Measurements from ENCODE around the gene SH3RF3.

The SH3RF3 gene

GRCh38 chr2:109139865-109140396 is 10.9 kb downstream of the SH3RF3 start:
- DNase-seq, result no peak

DNA sequence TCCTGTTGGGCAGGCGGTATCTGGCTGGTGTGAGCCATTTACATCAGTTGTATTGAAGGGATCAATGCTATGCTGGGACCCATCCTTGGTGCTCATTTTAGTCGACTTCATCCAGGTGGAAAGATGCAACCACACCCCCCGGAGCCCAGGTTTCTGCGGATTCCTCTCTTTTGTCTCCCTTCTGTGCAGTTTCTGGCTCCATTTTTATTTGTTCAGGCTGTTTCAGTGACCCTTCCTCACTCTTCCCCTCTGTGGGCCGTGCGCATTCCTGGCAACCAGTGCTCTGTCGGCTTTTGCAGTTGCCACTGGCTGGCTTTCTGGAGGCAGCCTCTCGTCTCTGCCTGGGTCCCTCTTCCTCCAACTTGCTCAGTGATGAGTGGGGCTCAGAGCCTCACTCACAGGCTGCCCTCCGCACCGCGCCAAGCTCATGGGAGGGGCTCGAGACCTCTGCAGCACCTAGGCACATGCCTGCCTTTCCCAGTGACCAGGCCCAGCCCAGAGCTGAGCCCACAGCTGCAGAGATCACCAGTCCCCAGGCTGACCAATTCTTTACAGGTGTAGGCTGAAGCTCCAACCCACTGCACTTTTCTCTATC is 12.1 kb downstream of the SH3RF3 start:
- DNase-seq, result no peak

DNA sequence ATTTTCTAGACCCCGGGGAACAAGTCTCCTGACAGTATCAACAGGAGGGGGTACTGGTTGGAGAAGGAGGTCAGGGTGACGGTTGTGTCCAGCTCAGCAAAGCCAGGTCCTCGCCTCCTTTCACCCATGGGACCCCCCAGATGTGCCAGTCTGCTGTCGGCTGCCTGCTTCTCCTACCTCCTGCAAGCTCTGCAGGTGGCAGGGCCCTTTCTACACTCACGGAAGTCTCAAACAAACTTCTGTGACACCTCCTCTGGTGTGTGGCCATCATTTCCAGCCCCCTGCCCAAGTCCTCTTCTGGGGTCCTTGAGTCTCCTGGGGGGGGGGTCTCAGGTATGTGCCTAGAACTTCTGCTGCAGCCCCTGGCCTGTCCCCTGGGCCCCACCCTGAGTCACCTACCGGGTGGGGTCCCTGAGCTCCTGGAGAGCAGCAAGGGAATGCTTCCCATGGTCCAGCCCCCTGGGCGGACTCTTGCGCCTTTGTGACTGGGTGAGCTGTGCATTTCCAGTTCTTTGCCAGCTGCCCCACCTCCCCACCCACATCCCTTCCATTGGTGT is 12.8 kb downstream of the SH3RF3 start:
- DNase-seq, result no peak

DNA sequence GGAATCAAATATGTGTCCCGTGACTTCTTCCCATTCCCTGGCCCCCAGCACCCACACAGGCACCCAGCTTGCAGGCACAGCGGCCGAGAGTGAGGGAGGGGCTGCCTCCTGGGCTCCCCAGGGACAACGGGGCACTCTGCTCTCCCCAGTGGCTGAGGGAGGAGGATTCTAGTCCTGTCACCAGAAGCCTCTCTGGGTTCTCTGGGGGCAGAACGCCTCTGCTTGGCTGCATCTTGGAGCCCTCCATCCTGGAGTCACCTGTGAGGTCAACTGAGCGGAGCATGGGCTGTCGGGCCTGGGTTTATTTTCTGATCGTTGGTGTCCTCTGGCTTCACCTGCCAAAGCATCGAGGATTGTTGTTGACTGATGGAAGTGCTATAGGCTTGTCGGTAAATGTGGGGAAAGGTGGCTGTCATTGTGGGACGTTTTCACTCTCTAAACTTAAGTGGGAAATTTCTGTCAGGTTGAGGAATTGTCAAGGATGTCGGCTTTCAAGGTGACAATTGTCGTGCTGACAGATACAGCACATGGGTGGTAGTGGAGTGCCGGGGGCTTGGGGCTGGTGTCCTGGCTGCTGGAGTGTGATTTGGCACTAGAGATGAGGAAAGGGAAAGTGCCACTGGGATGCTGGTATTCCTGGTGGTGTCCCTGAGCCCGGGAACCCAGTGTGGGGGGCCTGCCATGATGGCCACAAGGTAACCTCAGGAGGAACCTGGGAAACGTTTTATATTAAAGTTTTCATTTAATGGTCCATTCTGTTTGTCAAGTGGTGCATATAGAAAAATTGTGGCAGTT is 13.6 kb downstream of the SH3RF3 start:
- DNase-seq, result no peak

- no peak for DNase-seq
Observed at GRCh38 chr2:109143214-109144187, 14.5 kb downstream of the SH3RF3 start.

GRCh38 chr2:109144271-109144670 is 15.3 kb downstream of the SH3RF3 start:
- DNase-seq, result no peak

- DNase-seq, result no peak
Observed at GRCh38 chr2:109144721-109145120, 15.7 kb downstream of the SH3RF3 start.

DNA sequence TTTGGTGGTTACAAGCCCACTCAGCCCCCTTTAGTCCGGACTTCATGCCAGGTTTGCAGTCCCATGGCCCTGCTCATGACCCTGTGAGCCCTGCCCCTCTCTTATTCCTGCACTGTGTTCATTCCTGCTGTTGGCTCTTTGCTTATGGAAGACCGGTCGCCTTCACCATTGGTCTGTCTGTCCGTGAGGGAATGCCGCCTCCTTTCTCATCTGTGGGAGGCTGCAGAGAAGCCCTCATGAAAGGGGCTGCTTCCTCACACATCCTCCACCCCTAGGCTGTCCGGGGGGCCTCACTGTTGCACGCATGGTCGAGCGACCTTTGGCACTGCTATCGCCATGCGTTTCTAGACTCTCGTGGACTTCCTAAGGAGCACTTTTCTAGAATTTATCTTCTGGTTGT is 16.3 kb downstream of the SH3RF3 start:
- no peak for DNase-seq

GRCh38 chr2:109147405-109147804 is 18.4 kb downstream of the SH3RF3 start:
- no peak for DNase-seq

DNA sequence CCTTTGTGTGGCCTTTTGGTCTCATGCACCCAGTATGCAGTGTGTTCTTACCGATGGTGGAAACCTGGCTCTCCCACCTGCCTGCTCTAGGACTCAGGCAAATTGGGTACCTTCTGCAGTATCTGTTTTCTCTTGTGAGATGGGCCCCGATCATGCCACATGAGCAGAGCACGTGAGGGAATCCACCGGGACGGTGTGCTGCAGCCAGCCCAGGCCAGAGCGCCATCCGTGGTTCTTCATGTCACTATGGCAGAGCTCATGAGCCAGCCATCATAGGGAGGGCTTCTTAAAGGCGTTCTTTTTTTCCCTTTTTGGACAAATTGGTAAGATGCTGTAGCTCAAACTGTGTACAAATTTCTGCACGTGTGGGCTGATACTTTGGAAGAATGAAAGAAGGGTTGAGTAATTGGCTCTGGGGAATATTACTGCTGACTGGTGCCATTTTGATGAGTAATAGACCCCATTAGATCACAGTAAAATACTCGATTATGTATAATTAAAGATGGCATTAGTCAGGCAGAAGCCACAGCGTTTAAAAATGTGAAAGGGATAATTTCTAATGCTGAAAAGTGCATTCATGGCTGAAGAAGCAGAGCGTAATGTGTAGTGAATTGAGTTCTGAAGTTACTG is 19.2 kb downstream of the SH3RF3 start:
- no peak for DNase-seq

DNA sequence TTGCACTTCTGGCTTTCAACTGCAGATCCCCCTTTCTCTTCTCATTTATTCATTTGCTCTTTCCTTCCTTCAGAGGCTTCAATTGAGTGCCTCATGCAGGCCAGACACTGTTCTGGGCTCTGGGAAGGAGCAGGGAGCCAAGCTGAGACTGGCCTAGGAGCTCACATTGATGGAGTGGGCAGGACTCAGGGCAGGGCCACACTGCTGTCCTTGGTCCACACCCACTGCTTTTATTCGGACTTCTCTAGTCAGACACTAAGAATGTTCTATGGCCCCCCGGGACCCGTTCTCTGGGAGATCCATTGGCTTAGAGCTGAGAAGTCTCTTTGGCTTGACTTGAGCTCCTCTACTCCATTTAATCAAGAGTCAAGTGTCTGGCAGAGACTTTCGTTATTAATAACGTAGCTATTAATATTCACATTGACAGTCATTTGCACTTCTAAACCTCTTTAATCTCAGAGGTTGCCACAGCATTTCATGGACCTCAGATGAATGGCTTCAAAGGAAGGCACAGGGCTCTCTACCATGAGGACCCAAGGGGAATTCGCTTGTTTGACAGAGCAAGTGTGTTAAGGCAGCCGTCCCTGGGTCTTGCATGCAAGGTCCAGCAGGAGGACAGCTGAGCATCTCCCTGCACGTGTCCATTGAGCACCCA is 20.1 kb downstream of the SH3RF3 start:
- no peak for DNase-seq

- no peak for DNase-seq
Observed at GRCh38 chr2:109150559-109150958, 21.6 kb downstream of the SH3RF3 start.

DNA sequence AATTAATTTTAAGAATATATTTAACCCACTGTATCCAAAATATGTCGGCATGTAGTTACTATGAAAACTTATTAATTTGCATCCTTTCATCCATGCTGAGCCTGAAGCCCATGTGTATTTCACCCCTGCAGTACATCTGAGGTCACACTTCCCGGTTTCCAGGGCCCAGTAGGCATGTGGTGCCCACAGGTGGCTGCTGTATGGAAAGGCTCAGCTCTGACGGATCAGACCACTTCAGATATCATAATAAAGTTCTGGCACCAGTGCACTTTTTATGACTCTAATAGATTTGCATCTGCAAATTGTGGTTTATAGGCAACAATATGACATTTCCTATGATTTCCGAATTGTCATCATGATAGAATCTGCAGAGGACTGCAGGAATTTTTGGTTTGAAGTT is 22.5 kb downstream of the SH3RF3 start:
- no peak for DNase-seq

GRCh38 chr2:109153005-109153784 is 24.2 kb downstream of the SH3RF3 start:
- DNase-seq, result no peak

GRCh38 chr2:109153807-109154206 is 24.8 kb downstream of the SH3RF3 start:
- no peak for DNase-seq

GRCh38 chr2:109154226-109154625 is 25.2 kb downstream of the SH3RF3 start:
- no peak for DNase-seq

- no peak for DNase-seq
Observed at GRCh38 chr2:109155553-109156451, 26.8 kb downstream of the SH3RF3 start.

GRCh38 chr2:109157563-109158105 is 28.6 kb downstream of the SH3RF3 start:
- no peak for DNase-seq

DNA sequence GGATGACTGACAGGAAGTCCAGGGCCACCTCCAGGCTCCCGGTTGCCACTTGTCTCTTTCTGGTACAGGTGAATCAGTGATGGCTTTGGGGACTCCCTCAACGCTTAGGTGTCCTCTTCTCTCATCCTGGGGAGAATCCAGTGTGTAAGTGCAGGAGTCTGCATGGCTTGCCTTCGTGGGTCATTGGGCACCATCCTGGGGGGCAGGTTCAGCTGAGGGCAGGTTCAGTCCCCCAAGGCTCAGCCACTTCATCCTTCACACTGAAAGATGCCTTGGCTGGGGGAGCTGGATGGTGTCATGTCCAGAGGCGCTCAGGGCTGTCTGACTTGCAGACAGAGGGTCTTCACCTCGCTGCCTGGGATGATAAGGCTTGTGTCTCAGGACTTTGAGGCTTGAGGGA is 29.2 kb downstream of the SH3RF3 start:
- DNase-seq, result no peak
